Mesendoderm (in vitro differentiated cells): ENCODE data around the gene NADK2.

Experiments
- DNase-seq: peaks from one replicate; pipeline ENCODE4 v3.0.0; 2013
- H2AK5ac ChIP-seq: 2 replicates; pipeline ENCODE4 v1.6.1; 2013; ENCODE audit warnings: low read length, inconsistent platforms
- H2BK120ac ChIP-seq: 2 replicates; pipeline ENCODE4 v1.6.1; 2013; ENCODE audit warnings: low read depth, mild to moderate bottlenecking, low read length, moderate library complexity, mixed read lengths
- H2BK15ac ChIP-seq: replicated peaks from 2 replicates; pipeline ENCODE4 v1.6.1; 2013; ENCODE audit warnings: low read depth, mild to moderate bottlenecking, moderate library complexity
- H2BK5ac ChIP-seq: 2 replicates; pipeline ENCODE4 v1.6.1; 2013; ENCODE audit warnings: low read length, inconsistent platforms
- H3K18ac ChIP-seq: 2 replicates; pipeline ENCODE4 v1.6.1; 2013; ENCODE audit warnings: mild to moderate bottlenecking, low read length, mixed read lengths
- H3K23ac ChIP-seq: one replicate; pipeline ENCODE4 v1.6.1; 2013; ENCODE audit warnings: low read length
- H3K27ac ChIP-seq: 2 replicates; pipeline ENCODE4 v1.5.1; 2013; ENCODE audit warnings: low read depth, mild to moderate bottlenecking, inconsistent platforms, low read length, moderate library complexity
- H3K27me3 ChIP-seq: 2 replicates; pipeline ENCODE4 v1.6.1; 2013; ENCODE audit warnings: low read length, control low read depth, mild to moderate bottlenecking, inconsistent platforms; ENCODE audit not compliant: insufficient read depth, poor library complexity
- H3K36me3 ChIP-seq: 2 replicates; pipeline ENCODE4 v1.6.1; 2013; ENCODE audit warnings: low read length, inconsistent platforms; ENCODE audit not compliant: control insufficient read depth, insufficient read depth
- H3K4ac ChIP-seq: one replicate; pipeline ENCODE4 v1.6.1; 2013; ENCODE audit warnings: low read depth, mild to moderate bottlenecking, low read length, moderate library complexity
- H3K4me1 ChIP-seq: 2 replicates; pipeline ENCODE4 v1.6.1; 2013; ENCODE audit warnings: low read depth, low read length, inconsistent platforms; ENCODE audit not compliant: control insufficient read depth
- H3K4me2 ChIP-seq: 2 replicates; pipeline ENCODE4 v1.6.1; 2013; ENCODE audit warnings: low read length
- H3K4me3 ChIP-seq: 2 replicates; pipeline ENCODE4 v1.5.1; 2013; ENCODE audit warnings: mild to moderate bottlenecking, low read length
- H3K56ac ChIP-seq: one replicate; pipeline ENCODE4 v1.6.1; 2013; ENCODE audit warnings: low read length
- H3K79me1 ChIP-seq: 2 replicates; pipeline ENCODE4 v1.6.1; 2013; ENCODE audit warnings: low read length, inconsistent platforms
- H3K79me2 ChIP-seq: 2 replicates; pipeline ENCODE4 v1.6.1; 2013; ENCODE audit warnings: mild to moderate bottlenecking, low read length; ENCODE audit not compliant: control insufficient read depth, insufficient read depth
- H3K9ac ChIP-seq: 2 replicates; pipeline ENCODE4 v1.6.1; 2013; ENCODE audit warnings: low read length, inconsistent platforms
- H4K5ac ChIP-seq: one replicate; pipeline ENCODE4 v1.6.1; 2013; ENCODE audit warnings: low read length
- H4K8ac ChIP-seq: one replicate; pipeline ENCODE4 v1.6.1; 2013; ENCODE audit warnings: low read depth, mild to moderate bottlenecking, control low read depth, low read length, moderate library complexity
- WGBS: extraction: QIAGEN DNeasy Blood & Tissue Kit; methylation state at CpG from one replicate; pipeline ENCODE4 v1.1.7; 2013; ENCODE audit warnings: low lambda C conversion rate, missing lambda C conversion rate; ENCODE audit not compliant: insufficient coverage; ENCODE audit errors: extremely low coverage; 5-methylcytosine and 5-hydroxymethylcytosine counted together

The NADK2 gene

GRCh38 chr5:36237751-36238150 is 4.0 kb downstream of the NADK2 start:
- no peak overlapping the region for H2BK5ac ChIP-seq
- H3K23ac ChIP-seq: no peak overlapping the region
- no peak overlapping the region for H3K27ac ChIP-seq
- H4K8ac ChIP-seq: no peak overlapping the region
- no peak overlapping the region for H3K9ac ChIP-seq
- H4K5ac ChIP-seq: no peak overlapping the region
- peaks cover 2% of the 10 kb centered on the region for H3K4me1 ChIP-seq
- no peak overlapping the region for H2BK15ac ChIP-seq
- H2AK5ac ChIP-seq: no peak overlapping the region
- H3K4ac ChIP-seq: no peak overlapping the region
- no peaks in the 10 kb centered on the region for H3K79me1 ChIP-seq
- H3K79me2 ChIP-seq: no peaks in the 10 kb centered on the region
- no peak overlapping the region for H2BK120ac ChIP-seq
- H3K4me3 ChIP-seq: no peak overlapping the region
- no peak for DNase-seq
- H3K18ac ChIP-seq: no peak overlapping the region
- no peak overlapping the region for H3K56ac ChIP-seq
- no peaks in the 10 kb centered on the region for H3K36me3 ChIP-seq
- H3K4me2 ChIP-seq: no peak overlapping the region
- no CpG with 5 or more reads among the region's 2 CpGs for WGBS
- no peaks in the 10 kb centered on the region for H3K27me3 ChIP-seq

GRCh38 chr5:36236801-36237200 is 4.9 kb downstream of the NADK2 start:
- Histone ChIP-seq H3K56ac (no peak overlapping the region), H3K4me3 (no peak overlapping the region), H3K27ac (no peak overlapping the region), H3K4me2 (no peak overlapping the region), H3K23ac (no peak overlapping the region), H3K27me3 (no peaks in the 10 kb centered on the region), H3K18ac (no peak overlapping the region), H4K5ac (no peak overlapping the region), H3K36me3 (no peaks in the 10 kb centered on the region), H3K4ac (no peak overlapping the region), H3K9ac (no peak overlapping the region), H3K79me2 (no peaks in the 10 kb centered on the region), H2BK120ac (no peak overlapping the region), H2AK5ac (no peak overlapping the region), H2BK5ac (no peak overlapping the region), H4K8ac (no peak overlapping the region), H3K79me1 (no peaks in the 10 kb centered on the region), H3K4me1 (no peaks in the 10 kb centered on the region), H2BK15ac (no peak overlapping the region)
- no peak for DNase-seq

GRCh38 chr5:36232533-36232932 is 9.2 kb downstream of the NADK2 start:
- H2BK15ac ChIP-seq: no peak overlapping the region
- no peak overlapping the region for H3K56ac ChIP-seq
- no peak overlapping the region for H3K4me2 ChIP-seq
- no peak overlapping the region for H3K4me3 ChIP-seq
- H3K18ac ChIP-seq: no peak overlapping the region
- no peak overlapping the region for H3K4ac ChIP-seq
- peak; percentile 25 for DNase-seq
- no peaks in the 10 kb centered on the region for H3K36me3 ChIP-seq
- H4K8ac ChIP-seq: no peak overlapping the region
- no peaks in the 10 kb centered on the region for H3K79me2 ChIP-seq
- H3K27me3 ChIP-seq: no peaks in the 10 kb centered on the region
- H3K27ac ChIP-seq: no peak overlapping the region
- WGBS: 100% methylated on average over 1 of the region's 3 CpGs
- H3K9ac ChIP-seq: no peak overlapping the region
- no peaks in the 10 kb centered on the region for H3K79me1 ChIP-seq
- no peak overlapping the region for H2BK120ac ChIP-seq
- no peak overlapping the region for H4K5ac ChIP-seq
- H3K4me1 ChIP-seq: no peaks in the 10 kb centered on the region
- no peak overlapping the region for H3K23ac ChIP-seq
- H2BK5ac ChIP-seq: no peak overlapping the region
- no peak overlapping the region for H2AK5ac ChIP-seq

GRCh38 chr5:36230151-36230790 is 11.5 kb downstream of the NADK2 start:
- no peak overlapping the region for H3K4ac ChIP-seq
- no peaks in the 10 kb centered on the region for H3K36me3 ChIP-seq
- no peaks in the 10 kb centered on the region for H3K79me2 ChIP-seq
- no peak overlapping the region for H3K56ac ChIP-seq
- no peak overlapping the region for H3K9ac ChIP-seq
- H3K18ac ChIP-seq: no peak overlapping the region
- WGBS: no CpG with 5 or more reads among the region's 1 CpG
- no peaks in the 10 kb centered on the region for H3K79me1 ChIP-seq
- no peaks in the 10 kb centered on the region for H3K4me1 ChIP-seq
- no peak overlapping the region for H2AK5ac ChIP-seq
- no peak overlapping the region for H2BK120ac ChIP-seq
- no peak overlapping the region for H2BK5ac ChIP-seq
- H3K23ac ChIP-seq: no peak overlapping the region
- no peaks in the 10 kb centered on the region for H3K27me3 ChIP-seq
- H4K5ac ChIP-seq: no peak overlapping the region
- H4K8ac ChIP-seq: no peak overlapping the region
- H2BK15ac ChIP-seq: no peak overlapping the region
- no peak for DNase-seq
- no peak overlapping the region for H3K4me2 ChIP-seq
- H3K27ac ChIP-seq: no peak overlapping the region
- H3K4me3 ChIP-seq: no peak overlapping the region

GRCh38 chr5:36228505-36228904 is 13.2 kb downstream of the NADK2 start:
- no CpG with 5 or more reads among the region's 7 CpGs for WGBS
- H3K4ac ChIP-seq: no peak overlapping the region
- no peak overlapping the region for H3K56ac ChIP-seq

GRCh38 chr5:36227046-36227445 is 14.7 kb downstream of the NADK2 start:
- H3K27ac ChIP-seq: no peak overlapping the region

More at GRCh38 chr5:36228505-36228904, 13.2 kb downstream of the NADK2 start:
- Histone ChIP-seq H4K8ac (no peak overlapping the region), H3K9ac (no peak overlapping the region), H3K18ac (no peak overlapping the region), H4K5ac (no peak overlapping the region), H3K27ac (no peak overlapping the region), H3K27me3 (no peaks in the 10 kb centered on the region), H3K79me2 (no peaks in the 10 kb centered on the region), H3K4me2 (no peak overlapping the region), H2BK15ac (no peak overlapping the region), H2AK5ac (no peak overlapping the region), H3K4me1 (no peaks in the 10 kb centered on the region), H2BK5ac (no peak overlapping the region), H3K4me3 (no peak overlapping the region), H2BK120ac (no peak overlapping the region), H3K23ac (no peak overlapping the region), H3K36me3 (no peaks in the 10 kb centered on the region), H3K79me1 (no peaks in the 10 kb centered on the region)
- no peak for DNase-seq

More at GRCh38 chr5:36227046-36227445, 14.7 kb downstream of the NADK2 start:
- no peak overlapping the region for H2BK120ac ChIP-seq
- no peak overlapping the region for H3K56ac ChIP-seq
- no peak overlapping the region for H3K18ac ChIP-seq
- no peak overlapping the region for H4K5ac ChIP-seq
- H4K8ac ChIP-seq: no peak overlapping the region
- no peak overlapping the region for H3K4me3 ChIP-seq
- no peak overlapping the region for H2AK5ac ChIP-seq
- DNase-seq: no peak
- no peaks in the 10 kb centered on the region for H3K4me1 ChIP-seq
- no peak overlapping the region for H3K4me2 ChIP-seq
- H2BK5ac ChIP-seq: no peak overlapping the region
- H3K9ac ChIP-seq: no peak overlapping the region
- no peak overlapping the region for H2BK15ac ChIP-seq
- no peak overlapping the region for H3K23ac ChIP-seq
- H3K27me3 ChIP-seq: no peaks in the 10 kb centered on the region
- H3K4ac ChIP-seq: no peak overlapping the region
- H3K36me3 ChIP-seq: no peaks in the 10 kb centered on the region
- no peaks in the 10 kb centered on the region for H3K79me1 ChIP-seq
- no peaks in the 10 kb centered on the region for H3K79me2 ChIP-seq
